ENCODE results near the gene ELP6. TPM values are rescaled to one million over a fixed set of nuclear protein-coding genes. Genes with fewer than 3 reads are reported as not detected.

The ELP6 gene
- total and polyA plus RNA-seq, 8 donors: 6.2 to 28.3 (median 18.0) TPM; not detected in 1

DNA sequence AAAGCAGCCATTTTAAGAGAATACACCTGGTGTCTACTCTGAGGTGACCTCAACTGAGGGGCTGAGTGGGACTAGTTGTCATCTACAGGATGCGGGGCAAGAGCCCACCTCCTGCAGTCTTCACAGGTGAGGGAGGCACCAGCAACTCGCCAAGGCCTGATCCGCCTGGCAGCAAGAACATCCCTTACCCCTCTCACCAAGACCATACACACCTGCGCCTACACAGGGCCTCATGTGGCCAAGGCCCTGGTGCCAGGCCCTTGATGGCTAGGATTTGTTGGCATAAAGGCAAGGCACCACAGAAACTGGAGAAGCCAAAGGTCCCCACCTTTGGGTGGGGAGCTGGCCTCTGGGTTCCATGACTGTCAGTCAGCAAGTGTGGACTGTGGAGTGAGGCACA, 18.4 kb downstream of the ELP6 start:
- Histone ChIP-seq H3K36me3 (peaks cover 23 to 75% (median 62%) of the 10 kb centered on the region in 4 donors), H3K27me3 (no peaks in the 10 kb centered on the region), H3K27ac (no peak overlapping the region), H3K9me3 (no peaks in the 10 kb centered on the region), H3K4me1 (no peaks in the 10 kb centered on the region), H3K4me3 (no peak overlapping the region)
- intact Hi-C loops (cut with DNase I; ENCODE audit: low total_unique reads): no loop called here
- no peak for TF ChIP-seq EP300 (IDR thresholded peaks at IDR 0.05)
- TF ChIP-seq POLR2AphosphoS5 (IDR thresholded peaks at IDR 0.05): no peak
- TF ChIP-seq, protein P1, sequence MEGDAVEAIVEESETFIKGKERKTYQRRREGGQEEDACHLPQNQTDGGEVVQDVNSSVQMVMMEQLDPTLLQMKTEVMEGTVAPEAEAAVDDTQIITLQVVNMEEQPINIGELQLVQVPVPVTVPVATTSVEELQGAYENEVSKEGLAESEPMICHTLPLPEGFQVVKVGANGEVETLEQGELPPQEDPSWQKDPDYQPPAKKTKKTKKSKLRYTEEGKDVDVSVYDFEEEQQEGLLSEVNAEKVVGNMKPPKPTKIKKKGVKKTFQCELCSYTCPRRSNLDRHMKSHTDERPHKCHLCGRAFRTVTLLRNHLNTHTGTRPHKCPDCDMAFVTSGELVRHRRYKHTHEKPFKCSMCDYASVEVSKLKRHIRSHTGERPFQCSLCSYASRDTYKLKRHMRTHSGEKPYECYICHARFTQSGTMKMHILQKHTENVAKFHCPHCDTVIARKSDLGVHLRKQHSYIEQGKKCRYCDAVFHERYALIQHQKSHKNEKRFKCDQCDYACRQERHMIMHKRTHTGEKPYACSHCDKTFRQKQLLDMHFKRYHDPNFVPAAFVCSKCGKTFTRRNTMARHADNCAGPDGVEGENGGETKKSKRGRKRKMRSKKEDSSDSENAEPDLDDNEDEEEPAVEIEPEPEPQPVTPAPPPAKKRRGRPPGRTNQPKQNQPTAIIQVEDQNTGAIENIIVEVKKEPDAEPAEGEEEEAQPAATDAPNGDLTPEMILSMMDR (IDR thresholded peaks at IDR 0.05): no peak
- TF ChIP-seq POLR2A (IDR thresholded peaks at IDR 0.05): no peak
- WGBS, 5 donors: 88 to 100% (median 95%) methylated on average over 4 of the region's 4 CpGs
- no peak for DNase-seq

DNA sequence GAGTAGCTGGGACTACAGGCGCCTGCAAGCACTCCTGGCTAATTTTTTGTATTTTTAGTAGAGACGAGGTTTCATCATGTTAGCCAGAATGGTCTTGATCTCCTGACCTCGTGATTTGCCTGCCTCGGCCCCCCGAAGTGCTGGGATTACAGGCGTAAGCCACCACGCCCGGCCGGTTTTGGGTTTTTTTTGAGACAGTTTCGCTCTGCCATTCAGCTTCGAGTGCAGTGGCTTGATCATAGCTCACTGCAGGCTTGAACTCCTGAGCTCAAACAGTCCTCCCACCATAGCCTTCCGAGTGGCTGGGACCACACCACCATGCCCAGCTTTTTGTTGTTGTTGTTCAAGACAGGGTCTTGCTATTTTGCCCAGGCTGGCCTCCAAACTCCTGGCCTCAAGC, 21.7 kb downstream of the ELP6 start:
- no peak overlapping the region for H3K4me3 ChIP-seq
- H3K27ac ChIP-seq: no peak overlapping the region
- no peaks in the 10 kb centered on the region for H3K4me1 ChIP-seq
- TF ChIP-seq POLR2A (IDR thresholded peaks at IDR 0.05) (no peak), EP300 (IDR thresholded peaks at IDR 0.05) (no peak)
- DNase-seq: no peak
- no peaks in the 10 kb centered on the region for H3K27me3 ChIP-seq
- WGBS, 5 donors: 85 to 94% (median 93%) methylated on average over 12 of the region's 12 CpGs
- no peaks in the 10 kb centered on the region for H3K9me3 ChIP-seq
- intact Hi-C loops (cut with DNase I; ENCODE audit: low total_unique reads): no loop called here
- H3K36me3 ChIP-seq: peaks cover 14 to 64% (median 31%) of the 10 kb centered on the region in 4 donors

- no peak overlapping the region for H3K27ac ChIP-seq
- H3K4me1 ChIP-seq: no peaks in the 10 kb centered on the region
- no peak overlapping the region for H3K4me3 ChIP-seq
- H3K9me3 ChIP-seq: no peaks in the 10 kb centered on the region
- intact Hi-C loops (cut with DNase I; ENCODE audit: low total_unique reads): no loop called here
- no peak for DNase-seq
- 81 to 95% (median 88%) methylated on average over 3 of the region's 3 CpGs for WGBS, 5 donors
- H3K36me3 ChIP-seq: peaks cover 9 to 59% (median 25%) of the 10 kb centered on the region in 4 donors
- no peaks in the 10 kb centered on the region for H3K27me3 ChIP-seq
- no peak for TF ChIP-seq POLR2AphosphoS5 (IDR thresholded peaks at IDR 0.05)
- no peak for TF ChIP-seq POLR2A (IDR thresholded peaks at IDR 0.05)
- TF ChIP-seq, protein P1 (IDR thresholded peaks at IDR 0.05): no peak
- no peak for TF ChIP-seq EP300 (IDR thresholded peaks at IDR 0.05)
Measured at GRCh38 chr3:47491186-47491585, 22.3 kb downstream of the ELP6 start.

DNA sequence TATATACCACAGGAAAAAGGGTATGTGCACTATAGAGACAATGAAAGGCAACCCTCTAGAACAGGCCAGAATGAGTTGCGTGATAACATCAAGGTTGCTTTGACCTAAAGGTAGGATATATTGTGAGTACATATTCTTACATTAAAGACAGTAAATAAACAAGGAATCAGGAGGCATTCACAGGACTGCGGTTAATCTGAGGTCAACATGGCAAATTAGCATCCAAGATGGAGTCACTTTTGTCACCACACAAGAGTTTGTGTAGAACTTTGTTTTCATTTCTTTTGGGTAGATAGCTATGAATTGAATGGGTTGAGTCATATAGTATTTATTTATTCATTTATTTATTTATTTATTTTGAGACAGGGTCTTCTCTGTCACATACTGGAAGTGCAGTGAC, 26.2 kb downstream of the ELP6 start:
- Histone ChIP-seq H3K27ac (no peak overlapping the region), H3K36me3 (peaks cover 0 to 35% (median 5%) of the 10 kb centered on the region in 4 donors), H3K27me3 (no peaks in the 10 kb centered on the region), H3K4me3 (no peak overlapping the region), H3K9me3 (no peaks in the 10 kb centered on the region), H3K4me1 (no peaks in the 10 kb centered on the region)
- TF ChIP-seq EP300 (IDR thresholded peaks at IDR 0.05): no peak
- intact Hi-C loops (cut with DNase I; ENCODE audit: low total_unique reads): no loop called here
- no peak for DNase-seq
- WGBS, 5 donors: 96 to 98% (median 98%) methylated on average over 2 of the region's 2 CpGs

GRCh38 chr3:47485812-47486211, 27.7 kb downstream of the ELP6 start:
- Histone ChIP-seq H3K36me3 (peaks cover 0 to 25% (median 3%) of the 10 kb centered on the region in 4 donors), H3K4me3 (no peak overlapping the region), H3K4me1 (no peaks in the 10 kb centered on the region), H3K27me3 (no peaks in the 10 kb centered on the region), H3K9me3 (no peaks in the 10 kb centered on the region), H3K27ac (no peak overlapping the region)
- intact Hi-C loops (cut with DNase I; ENCODE audit: low total_unique reads): no loop called here
- 81 to 88% (median 86%) methylated on average over 3 of the region's 3 CpGs for WGBS, 5 donors
- DNase-seq: no peak
- TF ChIP-seq EP300 (IDR thresholded peaks at IDR 0.05): no peak
- TF ChIP-seq POLR2AphosphoS5 (IDR thresholded peaks at IDR 0.05): no peak
- TF ChIP-seq, protein P1 (IDR thresholded peaks at IDR 0.05): no peak
- TF ChIP-seq POLR2A (IDR thresholded peaks at IDR 0.05): no peak
